T-helper 22 cell (primary cell): ENCODE measurements around the gene B3GNT7.
A peak's percentile ranks its signal among the peaks of the same experiment; 100 is the strongest.
"Not testable (repeated sequence)": the region's sequence is repeated elsewhere in the genome, so short reads cannot be mapped to it uniquely, and the experiment has no call there.

Experiments used
- DNase-seq: peaks from one replicate; pipeline ENCODE4 v3.0.0-alpha.2; 2020; ENCODE audit warnings: low read depth

Gene B3GNT7

GRCh38 chr2:231400681-231401080, 5.2 kb downstream of the B3GNT7 start:
- not testable (repeated sequence) for DNase-seq

GRCh38 chr2:231401101-231401500, 5.6 kb downstream of the B3GNT7 start:
- not testable (repeated sequence) for DNase-seq

GRCh38 chr2:231403421-231404182, 8.1 kb downstream of the B3GNT7 start:
- DNase-seq, result not testable (repeated sequence)

- not testable (repeated sequence) for DNase-seq
Measured at GRCh38 chr2:231404183-231404578, 8.7 kb downstream of the B3GNT7 start.

GRCh38 chr2:231405601-231406367, 10.3 kb downstream of the B3GNT7 start:
- DNase-seq, result peak; percentile 6

- not testable (repeated sequence) for DNase-seq
Measured at GRCh38 chr2:231407686-231408085, 12.2 kb downstream of the B3GNT7 start.

GRCh38 chr2:231408304-231408703, 12.8 kb downstream of the B3GNT7 start:
- DNase-seq, result not testable (repeated sequence)

GRCh38 chr2:231409776-231410175, 14.3 kb downstream of the B3GNT7 start:
- DNase-seq, result no peak

- no peak for DNase-seq
Measured at GRCh38 chr2:231410293-231411004, 14.9 kb downstream of the B3GNT7 start.

GRCh38 chr2:231411237-231411636, 15.7 kb downstream of the B3GNT7 start:
- DNase-seq, result no peak

GRCh38 chr2:231411831-231412617, 16.5 kb downstream of the B3GNT7 start:
- peak; percentile 23 for DNase-seq

GRCh38 chr2:231412618-231412963, 17.1 kb downstream of the B3GNT7 start:
- no peak for DNase-seq

- no peak for DNase-seq
Measured at GRCh38 chr2:231413456-231413855, 17.9 kb downstream of the B3GNT7 start.

- DNase-seq, result no peak
Measured at GRCh38 chr2:231413921-231414476, 18.5 kb downstream of the B3GNT7 start.

- DNase-seq, result no peak
Measured at GRCh38 chr2:231415029-231415428, 19.5 kb downstream of the B3GNT7 start.

GRCh38 chr2:231418820-231419640, 23.5 kb downstream of the B3GNT7 start:
- DNase-seq, result no peak

GRCh38 chr2:231421051-231421580, 25.6 kb downstream of the B3GNT7 start:
- no peak for DNase-seq

GRCh38 chr2:231422056-231422455, 26.5 kb downstream of the B3GNT7 start:
- no peak for DNase-seq

GRCh38 chr2:231423176-231423575, 27.7 kb downstream of the B3GNT7 start:
- DNase-seq, result no peak

GRCh38 chr2:231425291-231425810, 29.8 kb downstream of the B3GNT7 start:
- DNase-seq, result no peak
